Measurements from ENCODE around the gene TRA2A. TPM values are rescaled to one million over a fixed set of nuclear protein-coding genes. Genes with fewer than 3 reads are reported as not detected.

Gene TRA2A
- total RNA-seq, 4 donors from 2014 or later = 24.6 to 37.9 (median 29.5) TPM

- H3K4me3 ChIP-seq (ENCODE audit: low read depth, poor library complexity, severe bottlenecking) = no peak overlapping the region
- TF ChIP-seq CTCF (IDR thresholded peaks at IDR 0.05) = no peak
- no peak for TF ChIP-seq POLR2A (IDR thresholded peaks at IDR 0.05)
- intact Hi-C loops (cut with DNase I; ENCODE audit: low total_unique reads) = loop anchor here (10.0 kb wide), 1 partner anchor 271 kb away; no protein-coding TSS in a partner anchor
- no peak for DNase-seq (ENCODE audit: low spot score in 2 of 2)
- 41 to 72% methylated on average over 1 of the region's 1 CpG for whole genome bisulfite sequencing, 2 donors
Measured at GRCh38 chr7:23545493-23545892, 13.7 kb upstream of the TRA2A start.

- WGBS, 2 donors = 36 to 39% methylated on average over 2 of the region's 2 CpGs
- no peak overlapping the region for H3K4me3 ChIP-seq (ENCODE audit: low read depth, poor library complexity, severe bottlenecking)
- no peak for TF ChIP-seq CTCF (IDR thresholded peaks at IDR 0.05)
- no peak for TF ChIP-seq POLR2A (IDR thresholded peaks at IDR 0.05)
- intact Hi-C loops (cut with DNase I; ENCODE audit: low total_unique reads) = loop anchor here (10.0 kb wide), 1 partner anchor 270 kb away; no protein-coding TSS in a partner anchor
- no peak for DNase-seq (ENCODE audit: low spot score in 2 of 2)
Measured at GRCh38 chr7:23544913-23545354, 13.2 kb upstream of the TRA2A start.

DNA sequence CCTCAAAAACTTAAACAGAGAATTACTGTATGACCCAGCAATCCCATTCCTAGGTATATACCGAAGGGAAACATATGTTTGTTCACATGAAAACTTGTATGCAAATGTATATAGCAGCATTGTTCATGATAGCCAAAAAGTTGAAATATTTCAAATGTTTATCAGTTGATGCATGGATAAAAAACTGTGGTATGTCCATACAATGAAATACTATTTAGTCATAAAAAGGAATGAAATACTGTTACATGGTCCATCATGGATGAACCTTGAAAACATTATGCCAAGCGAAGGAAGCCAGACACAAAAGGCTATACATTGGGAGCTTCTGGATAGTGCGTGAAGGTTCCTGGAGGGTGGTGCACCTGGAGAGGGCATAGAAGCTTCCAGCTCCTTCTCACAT, 11.0 kb upstream of the TRA2A start:
- intact Hi-C loops (cut with DNase I; ENCODE audit: low total_unique reads) = loop anchor here (10.0 kb wide), 1 partner anchor 268 kb away; no protein-coding TSS in a partner anchor
- no peak overlapping the region for H3K4me3 ChIP-seq (ENCODE audit: low read depth, poor library complexity, severe bottlenecking)
- no peak for TF ChIP-seq POLR2A (IDR thresholded peaks at IDR 0.05)
- no peak for TF ChIP-seq CTCF (IDR thresholded peaks at IDR 0.05)
- 95 to 96% methylated on average over 3 of the region's 3 CpGs for WGBS, 2 donors
- no peak for DNase-seq (ENCODE audit: low spot score in 2 of 2)

GRCh38 chr7:23539494-23539907, 7.7 kb upstream of the TRA2A start:
- intact Hi-C loops (cut with DNase I; ENCODE audit: low total_unique reads) = no loop called here
- WGBS, 2 donors = 53 to 54% methylated on average over 4 of the region's 4 CpGs
- no peak for DNase-seq (ENCODE audit: low spot score in 2 of 2)
- TF ChIP-seq CTCF (IDR thresholded peaks at IDR 0.05) = no peak
- TF ChIP-seq POLR2A (IDR thresholded peaks at IDR 0.05) = no peak
- H3K4me3 ChIP-seq (ENCODE audit: low read depth, poor library complexity, severe bottlenecking) = no peak overlapping the region

DNA sequence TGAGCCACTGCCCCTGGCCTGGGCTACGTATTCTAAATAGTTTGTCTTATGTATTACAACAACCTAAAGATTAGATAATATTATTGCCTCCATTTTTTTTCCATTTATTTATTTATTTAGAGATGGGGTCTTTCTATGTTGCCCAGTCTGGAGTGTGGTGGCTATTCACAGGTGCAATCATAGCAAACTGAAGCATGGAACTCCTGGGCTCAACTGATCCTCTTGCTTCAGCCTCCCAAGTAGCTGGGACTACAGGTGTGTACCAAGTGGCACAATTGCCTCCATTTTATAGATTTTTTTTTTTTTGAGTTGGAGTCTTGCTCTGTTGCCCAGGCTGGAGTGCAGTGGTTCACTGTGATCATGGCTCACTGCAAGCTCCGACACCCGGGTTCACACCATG, 6.5 kb upstream of the TRA2A start:
- no peak for DNase-seq (ENCODE audit: low spot score in 2 of 2)
- no peak overlapping the region for H3K4me3 ChIP-seq (ENCODE audit: low read depth, poor library complexity, severe bottlenecking)
- intact Hi-C loops (cut with DNase I; ENCODE audit: low total_unique reads) = no loop called here
- TF ChIP-seq POLR2A (IDR thresholded peaks at IDR 0.05) (no peak), CTCF (IDR thresholded peaks at IDR 0.05) (no peak)
- WGBS, 2 donors = 85 to 96% methylated on average over 3 of the region's 3 CpGs

DNA sequence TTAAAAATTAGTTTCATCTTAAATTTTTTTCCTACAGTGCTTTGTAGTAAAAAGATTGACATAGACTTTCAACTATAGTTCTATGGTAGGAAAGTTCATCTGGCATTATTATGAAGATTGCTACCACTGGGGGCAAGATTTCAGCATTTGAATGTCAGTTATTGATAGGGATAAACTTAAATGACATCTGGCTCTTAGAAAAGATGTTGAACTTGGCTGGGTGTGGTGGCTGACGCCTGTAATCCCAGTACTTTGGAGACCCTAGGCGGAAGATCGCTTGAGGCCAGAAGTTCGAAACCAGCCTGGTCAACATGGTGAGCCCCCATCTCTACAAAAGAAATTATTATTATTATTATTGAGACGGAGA, 1.4 kb upstream of the TRA2A start:
- no peak for TF ChIP-seq POLR2A (IDR thresholded peaks at IDR 0.05)
- TF ChIP-seq CTCF (IDR thresholded peaks at IDR 0.05) = no peak
- 96% methylated on average over 5 of the region's 5 CpGs for WGBS, 2 donors
- H3K4me3 ChIP-seq (ENCODE audit: low read depth, poor library complexity, severe bottlenecking) = no peak overlapping the region
- DNase-seq (ENCODE audit: low spot score in 2 of 2) = no peak
- intact Hi-C loops (cut with DNase I; ENCODE audit: low total_unique reads) = no loop called here
